AG04450 (cell line): ENCODE data around the gene TMC7. TPM values are rescaled to one million over a fixed set of nuclear protein-coding genes. Genes with fewer than 3 reads are reported as not detected.

Experiments used
- CTCF ChIA-PET: fragments of 300-600, 350-600 bp; formaldehyde crosslinking; extraction: SDS; loops from one replicate; lab custom pipeline; 2022; ENCODE audit warnings: antibody characterized with exemption, inconsistent platforms; lab: Charles Lee
- POLR2A ChIA-PET: fragments of 350-600 bp; formaldehyde crosslinking; extraction: SDS; loops from one replicate; lab custom pipeline; 2021; ENCODE audit warnings: antibody characterized with exemption, inconsistent platforms; lab: Yijun Ruan, JAX
- DNase-seq: peaks from one replicate; pipeline ENCODE4 v3.0.0-alpha.2; 2011; ENCODE audit warnings: low read depth, low spot score
- H3K27ac ChIP-seq: one replicate; pipeline ENCODE4 v1.5.1; 2012; ENCODE audit warnings: low read depth, low read length, control low read depth
- H3K27me3 ChIP-seq: one replicate; pipeline ENCODE4 v1.6.0; 2012; ENCODE audit warnings: low read length; ENCODE audit not compliant: control insufficient read depth, insufficient read depth
- H3K4me3 ChIP-seq: 2 replicates; pipeline ENCODE4 v1.5.1; 2011; ENCODE audit warnings: mild to moderate bottlenecking, low read depth, low read length, control low read depth
- H3K9me3 ChIP-seq: 2 replicates; pipeline ENCODE4 v1.5.1; 2012; ENCODE audit warnings: low read length; ENCODE audit not compliant: control insufficient read depth, insufficient read depth
- CTCF ChIP-seq: IDR thresholded peaks from 2 replicates; pipeline ENCODE4 v1.5.1; 2011; ENCODE audit warnings: low read depth, low read length, control low read depth, inconsistent platforms
- polyA plus RNA-seq: library from polyadenylated mRNA; depleted of rRNA; stranded (reverse); fragments of >200 nt; gene quantifications from 2 replicates; pipeline ENCODE4 v1.2.3, GENCODE V29; 2011

Gene TMC7
- polyA plus RNA-seq, 1 experiment = 0.37 TPM

DNA sequence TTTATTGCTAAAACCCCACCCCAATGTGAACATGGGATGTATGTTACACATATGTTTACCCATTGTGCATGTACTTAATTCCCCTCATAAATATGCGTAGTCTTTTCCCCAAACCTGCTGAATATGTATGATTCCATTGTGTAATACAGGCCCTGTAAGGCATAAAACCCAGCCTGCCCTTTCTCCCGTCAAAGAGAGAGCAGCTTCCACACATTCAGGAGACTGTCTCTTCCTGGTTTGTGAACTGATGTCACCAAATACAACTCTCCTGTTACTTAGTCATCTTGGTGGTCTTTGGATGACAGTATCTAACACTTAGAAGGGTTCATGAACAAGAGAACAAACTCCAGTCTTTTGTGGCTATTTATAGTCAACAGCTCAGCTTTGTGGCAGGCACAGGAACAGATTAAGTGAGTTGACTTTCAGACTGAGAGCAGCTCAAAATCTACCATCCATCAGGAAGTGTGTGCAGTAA is 24.7 kb upstream of the TMC7 start:
- DNase-seq = no peak
- Histone ChIP-seq H3K9me3 (no peaks in the 10 kb centered on the region), H3K27ac (no peak overlapping the region), H3K4me3 (no peak overlapping the region), H3K27me3 (peaks cover 4% of the 10 kb centered on the region)
- POLR2A ChIA-PET = no interaction called here
- CTCF ChIA-PET = interaction anchor here (2.2 to 6.8 kb wide), 2 partner anchors 10 to 158 kb away, joined by 7 to 44 read pairs; partner anchors contain the start of gene ARL6IP1
- no peak for TF ChIP-seq CTCF

DNA sequence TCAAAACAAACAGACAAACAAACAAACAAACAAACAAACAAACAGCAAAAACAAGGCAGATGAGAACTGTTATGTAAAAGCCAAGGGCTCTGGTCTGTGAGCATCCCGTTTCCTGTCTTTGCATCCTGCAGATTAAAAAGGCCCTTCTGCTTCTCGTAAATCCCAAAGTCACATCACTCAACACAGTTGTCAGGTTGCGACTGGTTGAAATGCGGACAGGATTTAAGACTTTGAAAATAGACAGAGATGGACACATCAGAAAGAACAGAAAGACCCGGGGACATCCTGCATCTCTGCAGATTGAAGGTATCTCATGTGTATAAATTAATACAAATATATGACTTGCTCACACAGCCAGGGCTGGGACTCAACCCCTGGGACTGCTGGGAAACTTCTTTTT is 18.2 kb upstream of the TMC7 start:
- ChIA-PET POLR2A (no interaction called here), CTCF (interaction anchor here (0.7 to 1.0 kb wide), 2 partner anchors 107 to 164 kb away, joined by 3 to 4 read pairs; partner anchors contain the start of gene ARL6IP1)
- H3K9me3 ChIP-seq = no peaks in the 10 kb centered on the region

GRCh38 chr16:18966791-18967190 is 16.9 kb upstream of the TMC7 start:
- H3K27me3 ChIP-seq = peaks cover 4% of the 10 kb centered on the region
- no peak for DNase-seq
- TF ChIP-seq CTCF = no peak
- no peak overlapping the region for H3K4me3 ChIP-seq
- CTCF ChIA-PET = interaction anchor here (2.4 kb wide), 1 partner anchor 165 kb away, joined by 7 read pairs; the partner anchor contains the start of gene ARL6IP1
- POLR2A ChIA-PET = no interaction called here
- H3K9me3 ChIP-seq = no peaks in the 10 kb centered on the region
- H3K27ac ChIP-seq = no peak overlapping the region

More for the DNA sequence above, 18.2 kb upstream of the TMC7 start:
- TF ChIP-seq CTCF = no peak
- no peak for DNase-seq
- Histone ChIP-seq H3K4me3 (no peak overlapping the region), H3K27ac (no peak overlapping the region), H3K27me3 (no peaks in the 10 kb centered on the region)

DNA sequence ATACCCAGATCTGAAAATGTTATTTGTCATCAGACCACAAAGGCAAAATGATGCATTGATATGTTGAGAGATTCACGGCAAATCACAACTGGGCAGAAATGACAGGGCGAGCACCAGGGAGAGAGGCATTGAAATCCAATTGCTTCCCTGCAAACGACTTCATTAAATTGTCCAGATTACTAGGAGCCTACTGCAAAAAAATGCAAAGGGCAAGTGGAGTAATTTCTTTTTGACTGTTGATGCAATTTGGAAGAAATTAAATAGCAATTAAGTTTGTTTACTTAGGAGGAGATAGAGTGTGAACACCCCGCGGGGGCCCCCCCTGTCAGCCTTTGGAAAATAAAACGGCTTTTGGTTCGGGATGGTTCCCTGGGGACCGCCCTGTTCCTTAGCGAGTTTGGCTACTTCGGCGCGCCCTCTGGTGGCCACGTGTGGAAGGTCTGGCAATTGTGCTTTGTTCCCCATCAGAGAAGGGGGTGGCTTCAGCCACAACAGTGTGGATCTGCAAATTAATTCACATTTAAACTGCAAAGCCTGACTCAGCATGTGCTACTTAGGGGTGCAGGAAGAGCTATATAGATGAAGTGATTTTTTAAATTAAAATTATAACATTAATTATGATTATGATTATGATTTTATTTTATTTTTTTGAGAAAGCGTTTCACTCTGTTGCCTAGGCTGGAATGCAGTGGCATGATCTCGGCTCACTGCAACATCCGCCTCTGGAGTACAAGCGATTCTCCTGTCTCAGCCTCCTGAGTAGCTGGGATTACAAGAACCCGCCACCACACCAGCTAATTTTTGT is 14.5 kb upstream of the TMC7 start:
- DNase-seq = peak; percentile 23
- TF ChIP-seq CTCF = peak; percentile 93
- ChIA-PET POLR2A (no interaction called here), CTCF (interaction anchor here (0.5 to 3.1 kb wide), 44 partner anchors 8 to 853 kb away, joined by 3 to 44 read pairs (median 4); partner anchors contain the start of genes ARL6IP1, RPS15A and TMC7)
- Histone ChIP-seq H3K27me3 (peaks cover 4% of the 10 kb centered on the region), H3K9me3 (no peaks in the 10 kb centered on the region), H3K27ac (no peak overlapping the region), H3K4me3 (peak overlapping the region; percentile 38)

GRCh38 chr16:18969855-18970240 is 13.9 kb upstream of the TMC7 start:
- ChIA-PET CTCF (interaction anchor here (0.5 to 3.1 kb wide), 39 partner anchors 8 to 852 kb away, joined by 3 to 44 read pairs (median 4); partner anchors contain the start of genes ARL6IP1, RPS15A and TMC7), POLR2A (no interaction called here)
- DNase-seq = no peak
- TF ChIP-seq CTCF = no peak
- Histone ChIP-seq H3K27ac (no peak overlapping the region), H3K9me3 (no peaks in the 10 kb centered on the region), H3K27me3 (peaks cover 4% of the 10 kb centered on the region), H3K4me3 (no peak overlapping the region)
